COLO668 (cell line): ENCODE data around the gene KASH5.

Experiments
- DNase-seq: peaks from one replicate; lab custom pipeline; 2025; ENCODE audit not compliant: unreplicated experiment; lab: John Stamatoyannopoulos, UW

Gene KASH5

DNA sequence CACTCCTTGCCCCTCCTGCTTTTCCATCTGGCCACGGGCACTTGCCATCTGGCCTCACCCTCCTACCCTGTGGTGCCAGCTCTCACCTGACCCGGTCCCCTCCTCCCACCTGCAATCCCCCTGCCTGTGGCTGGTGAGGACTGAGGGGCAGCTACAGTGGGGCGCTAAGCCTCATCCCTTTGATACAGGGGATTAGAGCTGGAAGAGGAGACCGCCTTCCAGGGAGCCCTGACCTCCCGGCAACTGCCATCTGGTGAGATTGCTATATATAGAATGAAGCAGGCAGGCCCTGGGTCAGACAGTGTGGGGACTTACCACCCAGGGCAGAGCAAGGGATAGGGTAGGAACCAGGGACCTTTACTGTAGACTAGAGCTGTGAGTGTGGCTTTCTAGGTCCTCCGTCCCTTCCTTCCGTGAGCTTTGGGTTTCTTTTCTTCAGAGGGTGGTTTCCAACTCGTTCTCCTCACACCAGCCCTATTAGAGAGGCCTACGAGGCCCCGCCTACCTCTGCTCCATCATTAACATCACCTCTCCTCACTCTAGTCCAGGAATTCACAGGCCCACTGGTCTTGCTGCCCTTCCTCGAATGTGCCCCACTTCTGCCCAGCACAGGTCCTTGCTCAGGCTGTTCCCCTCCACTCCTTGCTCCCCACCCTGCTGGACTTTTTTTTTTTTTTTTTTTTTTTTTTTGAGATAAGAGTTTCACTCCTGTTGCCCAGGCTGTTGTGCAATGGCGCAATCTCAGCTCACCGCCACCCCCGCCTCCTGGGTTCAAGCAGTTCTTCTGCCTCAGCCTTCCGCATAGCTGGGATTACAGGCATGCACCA, 7.7 kb downstream of the KASH5 start:
- no peak for DNase-seq

DNA sequence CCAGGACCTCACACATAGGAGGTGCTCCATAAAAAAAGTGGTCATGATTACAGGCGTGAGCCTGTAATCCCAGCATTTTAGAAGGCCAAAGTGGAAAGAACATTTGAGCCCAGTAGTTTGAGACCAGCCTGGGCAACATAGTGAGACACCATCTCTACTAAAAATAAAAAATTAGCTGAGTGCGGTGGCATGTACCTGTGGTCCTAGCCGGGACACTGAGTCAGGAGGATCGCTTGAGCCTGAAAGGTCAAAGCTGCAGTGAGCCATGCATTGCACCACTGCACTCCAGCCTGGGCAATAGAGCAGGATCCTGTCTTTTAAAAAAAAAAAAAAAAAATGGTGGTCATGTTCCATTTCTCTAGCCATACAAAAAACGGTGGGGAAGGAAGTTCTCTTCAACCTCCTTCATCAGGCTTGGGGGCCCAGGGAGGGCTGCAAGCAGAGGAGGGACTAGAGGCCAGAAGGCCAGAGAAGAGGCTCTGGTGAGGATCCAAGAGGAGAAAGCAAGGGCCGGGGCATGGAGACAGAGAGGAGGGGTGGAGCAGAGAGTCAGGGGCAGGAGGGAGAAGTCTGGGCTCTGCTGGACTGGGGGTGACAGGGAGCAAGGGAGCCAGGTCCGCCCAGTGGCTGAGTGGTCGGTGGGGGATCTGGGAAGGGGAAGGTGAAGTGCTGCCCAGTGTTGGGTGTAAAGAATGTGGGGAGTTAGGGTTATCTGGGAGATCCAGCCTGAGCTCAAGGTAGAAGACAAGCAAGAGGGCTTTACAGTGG, 8.9 kb downstream of the KASH5 start:
- no peak for DNase-seq

DNA sequence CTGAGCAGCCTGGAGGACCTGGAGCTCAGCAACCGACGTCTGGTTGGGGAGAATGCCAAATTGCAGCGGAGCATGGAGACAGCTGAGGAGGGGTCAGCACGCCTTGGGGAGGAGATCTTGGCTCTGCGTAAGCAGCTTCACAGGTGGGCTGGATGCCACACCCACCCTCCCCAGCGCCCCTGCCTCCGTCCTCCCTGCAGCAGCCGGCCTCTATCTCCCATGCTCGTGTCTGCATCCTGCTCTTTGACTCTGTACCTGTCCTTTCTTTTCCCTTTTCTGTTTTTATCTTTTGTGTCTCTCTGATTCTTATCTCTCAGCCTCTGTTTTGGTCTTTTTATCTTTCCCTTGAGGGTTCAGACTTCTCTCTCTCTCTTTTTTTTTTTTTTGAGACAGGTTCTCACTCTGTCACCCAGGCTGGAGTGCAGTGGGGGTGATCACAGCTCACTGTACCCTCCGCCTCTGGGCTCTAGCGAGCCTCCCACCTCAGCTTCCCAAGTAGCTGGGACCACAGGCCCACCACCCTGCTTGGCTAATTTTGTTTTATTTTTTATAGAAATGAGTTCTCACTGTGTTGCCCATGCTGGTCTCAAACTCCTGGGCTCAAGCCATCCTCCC, 10.1 kb downstream of the KASH5 start:
- no peak for DNase-seq

DNA sequence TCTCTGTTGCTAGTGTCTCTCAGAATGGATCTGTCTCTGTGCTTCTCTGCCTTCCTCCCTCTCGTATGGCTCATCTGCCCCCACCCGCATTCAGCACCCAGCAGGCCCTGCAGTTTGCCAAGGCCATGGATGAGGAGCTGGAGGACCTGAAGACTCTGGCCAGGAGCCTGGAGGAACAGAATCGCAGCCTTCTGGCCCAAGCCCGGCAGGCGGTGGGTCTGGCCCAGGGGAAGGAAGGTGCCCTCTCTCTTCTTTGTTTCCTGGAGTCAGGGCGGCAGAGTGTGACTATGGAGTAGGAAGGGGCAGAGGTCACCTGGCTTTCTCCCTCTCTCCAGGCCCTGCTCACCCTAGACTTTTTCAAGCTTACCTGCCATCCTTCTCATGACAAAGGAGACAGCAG, 10.9 kb downstream of the KASH5 start:
- no peak for DNase-seq

DNA sequence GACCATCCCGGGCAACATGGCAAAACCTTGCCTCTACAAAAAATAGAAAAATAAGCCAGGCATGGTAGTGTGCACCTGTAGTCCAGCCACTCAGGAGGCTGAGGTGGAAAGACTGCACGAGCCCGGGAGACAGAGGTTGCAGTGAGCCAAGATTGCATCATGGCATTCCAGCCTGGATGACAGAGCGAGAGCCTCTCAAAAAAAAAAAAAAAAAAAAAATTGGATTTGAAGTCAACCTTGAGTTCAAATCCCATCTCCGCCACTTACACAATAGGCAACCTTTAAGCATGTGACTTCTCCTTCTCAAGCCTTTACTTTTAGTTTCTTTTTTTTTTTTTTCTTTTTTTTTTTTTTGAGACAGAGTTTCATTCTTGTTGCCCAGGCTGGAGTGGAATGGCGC, 12.0 kb downstream of the KASH5 start:
- no peak for DNase-seq

DNA sequence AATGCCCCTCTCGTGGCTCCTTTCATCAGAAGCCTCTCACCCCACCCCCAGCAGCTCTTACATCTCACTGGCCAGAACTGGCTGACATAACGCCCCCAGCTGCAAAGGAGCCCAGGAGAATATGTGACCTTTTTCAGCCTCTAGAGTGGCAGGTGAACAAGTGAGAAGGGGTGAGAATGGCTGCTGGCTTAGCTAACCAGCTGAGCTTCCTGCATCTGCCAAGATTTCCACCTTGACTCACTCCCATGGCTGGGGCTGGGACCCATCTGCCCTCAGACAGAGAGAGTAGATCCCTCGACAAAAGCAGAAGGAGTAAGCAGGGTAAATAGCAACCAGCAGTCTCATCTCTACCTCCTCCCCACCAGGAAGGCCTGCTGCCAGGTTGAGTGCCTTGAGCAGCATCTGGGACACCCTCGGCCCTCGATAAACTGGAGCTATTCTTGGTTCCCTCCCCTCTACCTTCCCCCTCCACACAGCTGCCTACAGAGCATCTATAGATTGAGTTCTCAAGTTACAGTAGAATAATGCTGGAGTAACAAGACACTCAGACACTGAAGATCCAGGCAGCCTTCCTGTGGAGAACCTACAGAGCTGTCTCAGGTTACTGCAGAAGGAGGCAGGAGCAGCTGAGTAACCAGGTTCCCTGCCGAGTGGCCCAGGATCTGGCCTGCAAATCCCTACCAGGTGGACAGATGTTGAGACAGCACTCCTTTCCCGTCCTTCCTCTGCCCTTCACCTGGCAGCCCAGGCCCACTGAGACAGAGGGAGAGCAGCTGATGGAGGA, 15.5 kb downstream of the KASH5 start:
- DNase-seq, result peak; percentile 82

DNA sequence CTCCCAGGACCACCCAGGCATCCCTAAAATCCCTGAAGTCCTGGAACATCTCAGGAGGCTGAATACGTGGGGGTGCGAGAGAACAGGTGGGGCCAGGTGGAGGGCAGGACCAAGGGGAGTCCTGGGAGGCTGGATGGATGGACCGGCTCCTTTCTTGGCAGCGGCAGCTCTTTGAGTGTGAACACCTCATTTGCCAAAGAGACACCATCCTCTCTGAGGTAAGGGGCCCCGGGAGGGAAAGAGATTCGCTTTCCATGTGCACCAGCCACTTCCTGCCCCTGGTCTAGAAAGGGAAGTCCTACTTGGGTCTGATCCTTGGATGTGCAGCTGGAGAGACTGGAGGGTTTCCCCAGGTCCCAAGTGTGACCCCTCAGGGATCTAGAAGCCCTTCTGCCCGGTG, 19.0 kb downstream of the KASH5 start:
- no peak for DNase-seq

DNA sequence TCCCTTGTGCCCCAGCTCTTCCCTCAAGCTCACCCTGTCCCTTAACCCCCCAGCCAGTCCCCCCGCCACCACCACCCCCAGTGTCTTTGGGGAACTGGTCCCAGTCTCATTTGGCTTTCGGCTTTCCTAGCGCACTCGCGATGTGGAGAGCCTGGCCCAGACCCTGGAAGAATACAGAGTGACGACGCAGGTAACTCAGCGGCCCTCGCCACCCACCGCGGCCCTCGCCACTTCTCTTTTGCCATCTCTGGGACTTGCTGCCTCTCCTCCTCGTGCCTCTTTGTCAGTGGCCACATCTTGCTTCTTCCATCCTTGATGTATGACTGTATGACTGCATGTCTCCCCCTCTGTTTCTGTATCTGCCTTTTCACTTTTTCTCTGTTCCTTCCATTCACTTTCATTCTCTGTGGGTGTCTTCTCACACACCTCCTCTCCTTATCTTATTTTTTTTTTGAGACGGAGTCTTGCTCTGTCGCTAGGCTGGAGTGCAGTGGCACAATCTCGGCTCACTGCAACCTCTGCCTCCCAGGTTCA, 19.5 kb downstream of the KASH5 start:
- DNase-seq, result no peak

DNA sequence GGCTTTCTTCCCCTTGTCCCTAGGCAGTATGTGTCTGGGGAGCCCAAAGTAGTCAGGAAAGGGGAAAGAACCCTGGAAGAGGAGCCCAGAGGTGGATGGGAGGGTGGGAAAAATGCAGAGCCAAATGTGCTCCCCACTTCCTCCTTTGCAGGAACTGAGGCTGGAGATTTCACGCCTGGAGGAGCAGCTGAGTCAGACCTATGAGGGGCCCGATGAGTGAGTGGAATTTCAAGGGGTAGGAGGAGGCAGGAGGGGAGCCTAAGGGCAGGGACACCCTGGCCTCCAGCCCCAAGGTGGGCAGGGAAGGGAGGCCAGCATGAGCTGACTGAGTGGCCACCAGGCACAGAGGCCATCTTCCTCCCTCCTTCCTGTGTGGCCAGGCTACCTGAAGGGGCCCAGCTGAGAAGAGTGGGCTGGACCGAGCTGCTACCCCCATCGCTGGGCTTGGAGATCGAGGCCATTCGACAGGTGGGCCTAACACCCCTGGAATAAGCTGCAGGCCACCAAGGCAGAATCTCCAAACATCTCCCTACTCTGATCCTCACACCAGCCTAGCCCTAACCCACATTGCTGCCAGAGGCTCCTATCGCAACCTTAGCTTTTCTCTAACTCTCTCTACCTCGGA, 20.9 kb downstream of the KASH5 start:
- no peak for DNase-seq

DNA sequence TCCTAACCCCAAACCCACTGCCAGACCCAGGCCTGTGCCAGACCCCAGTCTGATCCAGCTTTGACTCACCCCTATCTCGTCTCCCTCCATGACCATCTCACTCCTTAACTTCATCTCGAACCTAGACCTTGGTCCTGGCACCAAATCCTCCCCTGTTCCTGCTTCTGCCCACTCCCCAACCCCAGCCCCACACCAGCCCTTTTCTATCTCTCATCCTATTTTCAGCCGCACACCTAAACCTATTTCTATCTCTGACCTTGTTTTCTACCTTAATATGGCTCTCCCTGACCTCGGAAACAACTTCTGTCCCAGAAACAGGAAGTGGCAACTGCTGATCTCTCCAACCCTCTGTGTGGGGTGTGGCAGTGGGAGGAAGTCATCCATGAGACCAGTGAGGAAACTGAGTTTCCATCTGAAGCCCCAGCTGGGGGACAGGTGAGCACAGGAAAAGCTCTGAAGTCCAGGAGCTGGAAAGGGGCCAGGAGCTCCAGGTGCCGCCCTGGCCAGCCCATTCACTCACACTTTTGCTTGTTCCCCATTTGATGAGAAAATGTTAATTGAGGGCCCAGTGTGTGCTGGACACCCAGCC, 21.5 kb downstream of the KASH5 start:
- DNase-seq, result peak; percentile 35

DNA sequence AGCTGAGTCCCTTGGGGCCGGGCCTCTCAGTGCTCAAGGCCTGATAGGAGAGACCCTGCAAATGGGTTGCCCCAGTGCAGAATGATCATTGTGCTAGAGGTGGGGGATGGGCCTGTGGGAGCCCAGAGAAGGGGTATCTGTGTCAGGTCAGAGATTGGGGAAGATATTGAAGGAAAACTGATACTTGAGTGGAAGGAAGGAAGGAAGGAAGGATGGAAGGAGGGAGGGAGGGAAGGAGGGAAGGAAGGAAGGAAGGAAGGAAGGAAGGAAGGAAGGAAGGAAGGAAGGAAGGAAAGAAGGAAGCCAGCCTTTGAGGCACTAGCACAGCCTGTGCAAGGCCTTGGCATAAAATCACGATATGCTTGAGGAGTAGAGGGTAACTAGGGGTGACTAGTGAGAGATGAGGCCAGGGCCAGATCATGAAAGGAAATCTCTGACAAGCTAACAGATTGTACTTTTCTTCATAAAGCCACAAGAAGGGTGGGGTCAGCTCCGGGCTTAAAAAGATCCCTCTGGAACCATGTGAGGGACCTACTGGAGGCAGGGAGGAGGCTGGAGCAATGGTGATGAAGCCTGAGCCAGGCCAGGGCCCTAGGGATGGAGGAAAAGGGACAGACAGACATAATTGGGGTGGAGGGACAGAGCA, 23.8 kb downstream of the KASH5 start:
- no peak for DNase-seq

DNA sequence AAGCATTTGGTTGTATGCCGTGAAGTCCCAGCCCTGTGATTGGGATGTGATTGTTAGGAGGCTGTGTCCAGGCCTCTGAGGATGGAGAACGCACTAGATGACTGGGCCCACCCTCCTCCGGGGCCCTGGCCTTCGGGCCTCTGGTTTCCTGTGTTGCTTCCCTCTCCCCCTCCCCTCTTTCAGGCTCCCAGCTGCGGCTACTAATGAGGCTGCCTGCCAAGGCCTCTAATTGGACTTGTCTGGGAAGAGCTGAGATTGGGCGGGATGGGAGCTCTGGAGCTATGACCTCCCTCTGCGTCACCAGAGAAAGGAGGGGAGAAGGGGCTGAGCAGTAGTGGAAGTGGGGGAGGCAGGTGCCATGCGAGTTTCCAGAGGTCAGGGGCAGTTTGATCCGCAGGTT, 25.3 kb downstream of the KASH5 start:
- DNase-seq, result no peak

DNA sequence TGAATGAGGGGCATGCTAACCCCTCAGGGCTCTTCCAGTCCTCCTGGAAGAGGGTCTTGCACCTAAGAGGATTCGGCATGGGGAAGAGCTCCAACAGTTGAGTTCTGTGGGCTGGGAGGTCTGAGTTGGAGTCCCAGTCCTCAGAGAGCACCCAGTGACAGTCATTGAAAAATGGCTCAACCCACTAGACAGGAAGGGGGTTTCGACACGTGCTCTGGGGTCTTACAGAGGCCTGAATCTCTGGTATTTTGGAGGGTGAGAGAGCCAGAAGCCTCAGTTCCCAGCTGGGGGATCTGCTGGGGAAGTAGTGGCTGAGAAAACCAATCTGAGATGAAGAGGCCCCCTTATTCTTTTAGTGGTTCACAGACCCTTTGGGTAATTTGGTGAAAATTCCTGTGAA, 26.2 kb downstream of the KASH5 start:
- no peak for DNase-seq

DNA sequence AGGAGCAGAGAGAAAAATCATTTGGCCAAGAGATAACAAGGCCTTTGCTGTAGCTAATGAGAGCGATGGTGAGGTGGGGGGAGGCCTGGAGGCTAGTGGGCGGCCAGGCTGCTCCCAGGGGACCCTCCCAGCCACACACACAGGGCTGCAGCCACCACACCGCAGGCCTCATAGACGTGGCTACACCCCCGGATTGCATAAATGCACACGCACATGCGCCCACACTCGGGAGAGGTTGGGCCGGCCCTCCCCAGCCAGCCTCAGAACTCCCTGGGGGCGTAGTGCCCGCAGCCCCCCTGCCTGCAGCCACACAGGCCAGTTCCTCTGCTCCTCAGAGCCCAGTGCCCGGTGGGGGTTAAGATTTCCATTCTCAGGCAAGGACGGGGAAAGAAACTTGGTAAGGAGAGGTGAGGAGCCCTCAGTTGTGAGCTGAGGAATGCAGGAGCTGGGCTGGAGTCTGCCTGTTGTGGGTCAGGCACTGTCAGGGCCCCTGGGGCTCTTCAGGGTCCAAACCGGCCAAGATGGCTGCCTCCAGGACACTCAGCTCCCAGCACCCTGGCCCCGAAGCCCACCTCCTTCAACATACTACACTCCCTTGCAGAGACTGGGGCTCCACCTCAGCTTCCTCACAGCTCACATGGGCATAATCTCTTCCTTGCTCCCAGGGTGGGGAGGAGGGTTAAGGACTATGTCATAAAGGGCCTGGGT, 27.2 kb downstream of the KASH5 start:
- no peak for DNase-seq

DNA sequence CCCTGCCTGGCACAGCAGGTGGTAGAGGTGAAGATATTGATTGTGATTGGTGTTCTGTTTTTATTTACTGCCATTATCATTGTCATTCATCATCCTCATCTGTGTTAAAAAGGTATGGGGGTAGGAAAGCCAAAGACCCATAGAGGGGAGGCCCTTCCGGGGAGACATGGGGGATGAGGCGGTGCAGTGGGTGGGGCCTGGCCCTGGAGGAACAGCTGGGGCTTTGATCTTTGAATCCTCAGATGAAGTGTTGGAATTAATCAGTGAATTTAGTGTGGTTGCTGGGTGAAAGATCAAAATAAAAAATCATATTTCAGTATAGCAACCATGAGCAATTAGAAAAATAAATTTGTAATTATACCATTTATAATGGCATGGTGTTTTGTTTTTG, 27.8 kb downstream of the KASH5 start:
- DNase-seq, result no peak

DNA sequence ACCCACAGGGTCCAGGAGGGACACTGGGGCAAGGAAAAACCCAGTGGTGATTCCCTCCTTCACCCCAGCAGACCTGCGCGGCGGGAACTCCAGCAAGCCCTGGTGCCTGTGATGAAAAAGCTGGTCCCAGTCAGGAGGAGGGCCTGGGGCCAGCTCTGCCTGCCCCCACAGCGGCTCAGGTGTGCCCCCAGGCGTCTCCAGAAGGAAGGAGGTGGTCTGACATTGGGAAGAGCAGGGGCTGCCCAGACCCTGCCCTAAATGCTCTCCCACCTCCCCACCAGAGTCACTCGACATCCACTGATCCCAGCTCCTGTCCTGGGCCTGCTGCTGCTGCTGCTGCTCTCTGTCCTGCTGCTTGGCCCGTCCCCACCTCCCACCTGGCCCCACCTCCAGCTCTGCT, 29.0 kb downstream of the KASH5 start:
- DNase-seq, result no peak

DNA sequence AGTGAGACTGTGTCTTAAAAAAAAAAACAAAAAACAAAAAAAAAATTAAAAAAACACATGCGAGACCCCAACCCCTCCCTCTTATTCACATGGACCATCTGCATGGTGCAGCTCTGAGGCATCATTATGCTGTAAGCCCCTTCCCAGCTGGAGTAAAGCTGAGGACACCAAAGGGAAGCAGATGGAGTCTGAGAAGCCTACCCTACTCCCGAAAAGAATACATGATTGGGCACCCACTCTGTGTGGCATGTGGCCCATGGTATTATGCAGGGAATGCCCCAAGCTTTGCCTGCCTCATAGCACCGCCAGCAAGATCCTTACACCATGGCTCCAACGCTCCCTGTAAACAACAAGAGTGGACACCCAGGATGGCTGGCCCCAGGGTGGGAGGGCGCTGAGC, 30.5 kb downstream of the KASH5 start:
- DNase-seq, result no peak

DNA sequence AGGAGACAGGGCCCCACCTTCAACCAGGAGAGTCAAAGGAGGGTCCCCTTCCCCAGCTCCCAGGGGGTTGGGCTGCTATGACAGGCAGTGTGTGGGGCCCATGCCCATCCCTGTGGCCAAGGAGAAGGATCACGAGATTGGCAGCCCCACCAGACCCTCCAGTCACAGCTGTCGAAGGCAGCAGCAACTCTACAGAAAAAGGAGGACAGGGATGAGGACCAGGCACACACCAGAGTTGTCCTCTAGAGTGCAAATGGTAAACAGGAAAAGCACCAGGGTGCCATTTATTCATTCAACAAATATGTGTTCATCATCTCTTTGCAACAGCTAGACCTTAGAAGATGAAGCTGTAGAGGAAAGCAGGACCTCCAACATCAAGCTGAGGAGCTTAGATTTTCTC, 31.1 kb downstream of the KASH5 start:
- no peak for DNase-seq

DNA sequence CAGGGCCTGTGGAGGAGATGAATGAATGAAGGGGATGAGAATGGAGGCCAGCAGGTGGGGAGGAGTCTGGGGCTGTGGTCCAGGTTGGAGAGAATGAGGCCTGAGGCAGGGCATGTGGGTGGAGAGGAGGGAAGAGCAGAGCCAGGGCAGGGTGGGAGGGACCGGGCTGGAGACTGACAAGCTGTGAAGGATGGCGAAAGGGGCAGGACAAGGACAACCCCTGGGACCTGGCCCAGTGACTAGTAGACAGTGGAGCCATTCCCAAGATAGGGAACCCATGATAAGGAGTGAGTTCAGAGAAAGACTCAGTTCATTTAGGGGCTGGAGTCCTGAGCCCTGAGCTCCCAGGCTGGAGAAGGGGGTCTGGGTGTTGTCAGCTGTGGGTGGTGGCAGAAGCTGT, 32.2 kb downstream of the KASH5 start:
- DNase-seq, result no peak
